Measurements from ENCODE around the gene HAP1. TPM values are rescaled to one million over a fixed set of nuclear protein-coding genes. Genes with fewer than 3 reads are reported as not detected.

The HAP1 gene
- total and polyA plus RNA-seq, 2 experiments from 2014 or later: 0.03 to 0.44 TPM

DNA sequence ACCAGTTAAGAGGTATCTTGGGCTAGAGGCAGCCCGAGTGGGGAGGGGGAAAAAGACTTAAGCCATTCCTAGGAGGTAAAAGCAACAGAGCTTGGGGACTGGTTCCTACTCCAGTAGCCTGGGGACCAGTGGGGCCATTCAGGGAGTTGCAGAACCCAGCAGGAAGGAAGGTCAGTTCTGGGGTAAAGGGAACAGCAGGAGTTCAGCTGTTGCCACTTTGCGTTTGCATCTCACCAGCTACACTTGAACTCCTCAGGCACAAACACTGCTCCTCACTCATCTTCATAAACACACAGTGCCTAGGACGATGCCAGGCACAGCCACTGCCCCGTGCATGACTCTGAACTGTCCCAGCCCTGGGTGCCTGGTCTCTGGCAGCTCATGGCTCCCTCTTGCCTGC, 4.0 kb downstream of the HAP1 start:
- no peaks in the 10 kb centered on the region for H3K79me2 ChIP-seq
- H3K4me3 ChIP-seq: no peak overlapping the region
- H3K4me2 ChIP-seq: no peak overlapping the region
- H3K27ac ChIP-seq: no peak overlapping the region
- H3K9me3 ChIP-seq (ENCODE audit: low read depth): no peaks in the 10 kb centered on the region
- H2AFZ ChIP-seq: no peak overlapping the region
- no peaks in the 10 kb centered on the region for H4K20me1 ChIP-seq (ENCODE audit: insufficient read depth, poor library complexity, severe bottlenecking)
- TF ChIP-seq EZH2 (IDR thresholded peaks at IDR 0.05; ENCODE audit: borderline replicate concordance): no peak
- WGBS (ENCODE audit: low lambda C conversion rate, missing lambda C conversion rate): 57% methylated on average over 4 of the region's 4 CpGs
- no peaks in the 10 kb centered on the region for H3K36me3 ChIP-seq (replicated peaks; ENCODE audit: insufficient read depth, low read depth)
- H3K27me3 ChIP-seq: peaks cover 50% of the 10 kb centered on the region
- no peaks in the 10 kb centered on the region for H3K9me2 ChIP-seq (replicated peaks; ENCODE audit: insufficient read depth)
- DNase-seq (ENCODE audit: low spot score): no peak
- H3K4me1 ChIP-seq (ENCODE audit: insufficient read depth): peaks cover 19% of the 10 kb centered on the region

DNA sequence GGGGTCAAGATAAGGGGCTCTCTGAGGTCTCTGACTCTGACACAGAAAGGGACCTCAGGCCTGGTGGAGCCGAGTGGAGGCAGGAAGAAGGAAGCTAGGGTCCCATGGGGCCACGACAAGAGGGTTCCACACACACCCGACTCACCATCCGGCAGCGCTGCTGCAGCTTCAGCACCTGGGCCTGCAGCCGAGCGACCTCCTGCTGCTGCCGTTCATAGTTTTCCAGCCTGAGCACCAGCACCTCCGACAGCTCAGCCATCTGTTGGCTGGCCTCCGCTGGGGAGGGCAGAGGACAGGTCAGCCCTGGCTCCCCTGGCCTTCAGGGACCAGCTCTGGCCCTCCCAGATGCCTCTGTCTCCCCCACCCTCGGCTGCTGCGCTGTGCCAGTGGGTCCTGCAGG, 6.4 kb downstream of the HAP1 start:
- H3K27me3 ChIP-seq: peaks cover 30% of the 10 kb centered on the region
- no peaks in the 10 kb centered on the region for H3K79me2 ChIP-seq
- no peak for TF ChIP-seq EZH2phosphoT487 (IDR thresholded peaks at IDR 0.05; ENCODE audit: low read depth, severe bottlenecking, unreplicated experiment)
- TF ChIP-seq EZH2 (IDR thresholded peaks at IDR 0.05; ENCODE audit: borderline replicate concordance): no peak
- TF ChIP-seq, protein P1, sequence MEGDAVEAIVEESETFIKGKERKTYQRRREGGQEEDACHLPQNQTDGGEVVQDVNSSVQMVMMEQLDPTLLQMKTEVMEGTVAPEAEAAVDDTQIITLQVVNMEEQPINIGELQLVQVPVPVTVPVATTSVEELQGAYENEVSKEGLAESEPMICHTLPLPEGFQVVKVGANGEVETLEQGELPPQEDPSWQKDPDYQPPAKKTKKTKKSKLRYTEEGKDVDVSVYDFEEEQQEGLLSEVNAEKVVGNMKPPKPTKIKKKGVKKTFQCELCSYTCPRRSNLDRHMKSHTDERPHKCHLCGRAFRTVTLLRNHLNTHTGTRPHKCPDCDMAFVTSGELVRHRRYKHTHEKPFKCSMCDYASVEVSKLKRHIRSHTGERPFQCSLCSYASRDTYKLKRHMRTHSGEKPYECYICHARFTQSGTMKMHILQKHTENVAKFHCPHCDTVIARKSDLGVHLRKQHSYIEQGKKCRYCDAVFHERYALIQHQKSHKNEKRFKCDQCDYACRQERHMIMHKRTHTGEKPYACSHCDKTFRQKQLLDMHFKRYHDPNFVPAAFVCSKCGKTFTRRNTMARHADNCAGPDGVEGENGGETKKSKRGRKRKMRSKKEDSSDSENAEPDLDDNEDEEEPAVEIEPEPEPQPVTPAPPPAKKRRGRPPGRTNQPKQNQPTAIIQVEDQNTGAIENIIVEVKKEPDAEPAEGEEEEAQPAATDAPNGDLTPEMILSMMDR (IDR thresholded peaks at IDR 0.05; ENCODE audit: poor library complexity): no peak
- no peak for DNase-seq (ENCODE audit: low spot score)
- H4K20me1 ChIP-seq (ENCODE audit: insufficient read depth, poor library complexity, severe bottlenecking): no peaks in the 10 kb centered on the region
- no peaks in the 10 kb centered on the region for H3K36me3 ChIP-seq (replicated peaks; ENCODE audit: insufficient read depth, low read depth)
- H3K9me3 ChIP-seq (ENCODE audit: low read depth): no peaks in the 10 kb centered on the region
- WGBS (ENCODE audit: low lambda C conversion rate, missing lambda C conversion rate): 74% methylated on average over 12 of the region's 12 CpGs
- H3K27ac ChIP-seq: no peak overlapping the region
- H3K9me2 ChIP-seq (replicated peaks; ENCODE audit: insufficient read depth): no peaks in the 10 kb centered on the region
- no peak overlapping the region for H3K4me3 ChIP-seq
- H2AFZ ChIP-seq: no peak overlapping the region
- no peaks in the 10 kb centered on the region for H3K4me1 ChIP-seq (ENCODE audit: insufficient read depth)
- no peak overlapping the region for H3K4me2 ChIP-seq

DNA sequence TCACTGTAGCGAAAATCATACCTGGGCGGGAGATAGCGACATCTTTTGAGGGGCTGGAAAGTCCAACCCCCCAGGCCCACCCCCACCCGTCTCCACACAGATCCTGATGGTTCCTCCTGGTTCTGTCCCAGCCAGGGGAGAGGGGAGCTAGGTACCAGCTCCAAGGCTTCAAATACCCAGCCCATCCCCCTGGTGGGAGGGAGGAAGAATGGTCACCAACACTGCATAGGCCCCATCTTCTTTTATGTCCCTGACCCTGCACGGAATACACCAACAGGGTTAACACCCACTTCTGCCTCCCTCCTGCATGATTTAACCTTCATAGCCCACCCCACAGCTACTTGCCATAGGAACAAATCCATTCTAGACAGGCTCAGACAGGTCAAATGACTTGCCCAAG, 9.3 kb downstream of the HAP1 start:
- WGBS (ENCODE audit: low lambda C conversion rate, missing lambda C conversion rate): 78% methylated on average over 5 of the region's 5 CpGs
- Histone ChIP-seq H3K27me3 (peaks cover 1% of the 10 kb centered on the region), H3K4me2 (no peak overlapping the region), H2AFZ (no peak overlapping the region), H3K9me3 (ENCODE audit: low read depth) (no peaks in the 10 kb centered on the region), H3K9me2 (replicated peaks; ENCODE audit: insufficient read depth) (no peaks in the 10 kb centered on the region), H3K79me2 (no peaks in the 10 kb centered on the region), H3K4me1 (ENCODE audit: insufficient read depth) (no peaks in the 10 kb centered on the region), H3K27ac (no peak overlapping the region), H4K20me1 (ENCODE audit: insufficient read depth, poor library complexity, severe bottlenecking) (no peaks in the 10 kb centered on the region), H3K36me3 (replicated peaks; ENCODE audit: insufficient read depth, low read depth) (no peaks in the 10 kb centered on the region), H3K4me3 (no peak overlapping the region)
- TF ChIP-seq EZH2phosphoT487 (IDR thresholded peaks at IDR 0.05; ENCODE audit: low read depth, severe bottlenecking, unreplicated experiment) (no peak), EZH2 (IDR thresholded peaks at IDR 0.05; ENCODE audit: borderline replicate concordance) (no peak)
- TF ChIP-seq, protein P1 (IDR thresholded peaks at IDR 0.05; ENCODE audit: poor library complexity): no peak
- DNase-seq (ENCODE audit: low spot score): no peak

DNA sequence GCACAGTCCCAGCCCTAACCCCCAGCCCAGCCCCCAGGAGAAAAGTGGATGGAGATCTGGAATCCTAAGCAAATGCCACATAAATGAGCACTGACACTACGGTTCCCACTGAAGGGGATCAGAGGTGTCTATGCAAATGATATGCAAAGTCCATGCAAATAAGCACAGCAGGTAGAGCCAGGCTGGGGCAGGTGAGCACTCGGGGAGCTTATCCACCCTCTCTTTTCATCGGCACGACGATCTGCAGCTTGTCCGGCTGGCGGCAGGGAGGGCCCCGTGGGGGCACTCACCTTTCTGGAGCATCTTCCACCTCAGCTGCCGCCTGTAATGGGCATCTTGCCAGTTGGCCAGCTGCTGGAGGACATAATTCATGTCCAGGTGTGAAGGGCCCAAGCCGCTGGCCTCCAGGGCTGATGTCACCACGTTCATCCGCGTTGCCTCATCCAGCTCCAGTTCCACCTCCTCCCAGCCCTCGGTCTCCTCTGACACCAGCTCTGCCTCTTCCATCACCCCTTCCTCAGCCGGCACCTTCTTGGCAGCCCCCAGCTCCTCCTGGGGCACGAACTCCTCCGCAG, 9.9 kb downstream of the HAP1 start:
- H3K36me3 ChIP-seq (replicated peaks; ENCODE audit: insufficient read depth, low read depth): no peaks in the 10 kb centered on the region
- DNase-seq (ENCODE audit: low spot score): no peak
- no peaks in the 10 kb centered on the region for H3K9me3 ChIP-seq (ENCODE audit: low read depth)
- no peaks in the 10 kb centered on the region for H3K79me2 ChIP-seq
- no peaks in the 10 kb centered on the region for H3K9me2 ChIP-seq (replicated peaks; ENCODE audit: insufficient read depth)
- no peak overlapping the region for H3K27ac ChIP-seq
- H3K4me2 ChIP-seq: no peak overlapping the region
- 83% methylated on average over 17 of the region's 17 CpGs for WGBS (ENCODE audit: low lambda C conversion rate, missing lambda C conversion rate)
- no peaks in the 10 kb centered on the region for H3K4me1 ChIP-seq (ENCODE audit: insufficient read depth)
- TF ChIP-seq EZH2 (IDR thresholded peaks at IDR 0.05; ENCODE audit: borderline replicate concordance) (no peak), EZH2phosphoT487 (IDR thresholded peaks at IDR 0.05; ENCODE audit: low read depth, severe bottlenecking, unreplicated experiment) (no peak)
- TF ChIP-seq, protein P1 (IDR thresholded peaks at IDR 0.05; ENCODE audit: poor library complexity): no peak
- H4K20me1 ChIP-seq (ENCODE audit: insufficient read depth, poor library complexity, severe bottlenecking): no peaks in the 10 kb centered on the region
- H3K4me3 ChIP-seq: no peak overlapping the region
- H3K27me3 ChIP-seq: no peaks in the 10 kb centered on the region
- H2AFZ ChIP-seq: no peak overlapping the region

All from hepatocyte (in vitro differentiated cells).